ENCODE data around the gene NAT16.
"Not testable (repeated sequence)": the region's sequence is repeated elsewhere in the genome, so short reads cannot be mapped to it uniquely, and the experiment has no call there.

Gene NAT16

GRCh38 chr7:101180130-101180755, at the start of gene NAT16:
Gene NAT16, minus strand, starts transcription at chr7:101180293. Its CDS starts 5,486 bp downstream, at chr7:101174807.
- DNase-seq = no peak

DNA sequence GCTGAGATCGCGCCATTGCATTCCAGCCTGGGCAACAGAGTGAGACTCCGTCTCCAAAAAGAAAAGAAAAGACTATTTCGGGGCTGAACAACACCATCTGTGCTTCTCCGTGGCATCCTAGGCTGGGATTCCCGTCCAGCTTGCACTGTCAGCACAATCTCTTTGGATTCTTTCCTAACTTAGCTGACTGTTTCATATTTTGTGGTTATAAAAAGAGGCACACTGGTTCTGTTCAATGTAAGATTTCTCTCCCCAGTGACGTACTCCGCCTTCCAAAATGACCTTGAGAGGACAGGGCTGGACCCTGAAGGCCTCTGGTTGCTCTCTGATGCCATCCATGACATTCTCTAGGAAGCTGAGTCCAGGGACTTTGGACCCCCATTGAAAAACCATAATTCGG, 46.6 kb upstream of the NAT16 start:
- DNase-seq = no peak

- DNase-seq = no peak
These were observed 45.6 kb upstream of the NAT16 start for GRCh38 chr7:101225650-101226049.

GRCh38 chr7:101223528-101223927, 43.4 kb upstream of the NAT16 start:
- DNase-seq = no peak

- no peak for DNase-seq
These were observed 42.3 kb upstream of the NAT16 start for GRCh38 chr7:101222275-101222830.

GRCh38 chr7:101220295-101220694, 40.2 kb upstream of the NAT16 start:
- DNase-seq = no peak

- peak; percentile 37 for DNase-seq
These were observed 38.4 kb upstream of the NAT16 start for GRCh38 chr7:101218236-101219125.

GRCh38 chr7:101217388-101218235, 37.5 kb upstream of the NAT16 start, which contains the start of the genes PLOD3 and ZNHIT1:
Gene PLOD3, minus strand, starts transcription at chr7:101217581. Its CDS starts 307 bp downstream, at chr7:101217274.
Gene ZNHIT1, plus strand, starts transcription at chr7:101218165. Its CDS starts 31 bp downstream, at chr7:101218196.
- DNase-seq = peak; percentile 99

GRCh38 chr7:101216860-101217387, 36.8 kb upstream of the NAT16 start:
- no peak for DNase-seq

DNA sequence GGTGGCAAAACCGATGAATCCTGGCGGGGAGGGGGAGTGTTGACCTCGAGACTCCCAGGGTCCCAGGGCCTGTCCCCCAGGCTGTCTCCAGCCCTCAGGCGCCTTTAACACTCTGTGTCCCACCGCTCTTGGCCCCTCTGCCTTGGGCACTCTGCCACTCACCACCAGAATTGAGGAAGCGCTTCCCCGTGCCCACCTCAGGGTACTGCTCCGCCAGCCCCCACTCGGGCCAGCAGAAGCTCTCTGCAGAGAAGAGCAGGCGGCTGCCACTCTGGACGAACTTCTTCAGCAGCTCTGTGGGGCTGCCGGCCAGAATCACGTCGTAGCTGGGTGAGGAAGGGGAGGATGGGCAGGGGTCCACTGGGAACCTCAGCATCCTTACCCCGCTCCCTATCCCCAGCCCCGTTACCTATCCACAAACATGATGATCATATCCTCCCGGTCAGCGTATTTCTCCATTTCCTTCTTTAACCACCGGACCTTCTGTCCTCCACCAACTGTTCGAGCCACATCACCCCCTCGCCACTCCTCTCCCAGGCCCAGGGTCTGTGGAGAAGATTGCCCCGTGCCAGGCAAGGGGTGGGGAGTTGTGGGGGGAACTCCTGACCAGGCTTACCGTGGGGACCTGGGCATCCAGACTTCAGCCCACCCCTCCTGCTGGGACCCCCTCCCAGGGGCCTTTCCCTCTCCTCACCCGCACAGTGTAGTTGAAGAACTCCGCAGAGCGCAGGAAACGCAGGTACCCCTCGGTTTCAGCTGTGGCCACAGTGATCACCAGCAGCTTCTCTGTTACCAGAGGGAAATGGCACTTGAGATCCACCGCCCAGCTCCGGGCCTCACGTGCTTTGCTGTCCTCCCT, 36.1 kb upstream of the NAT16 start:
- no peak for DNase-seq

DNA sequence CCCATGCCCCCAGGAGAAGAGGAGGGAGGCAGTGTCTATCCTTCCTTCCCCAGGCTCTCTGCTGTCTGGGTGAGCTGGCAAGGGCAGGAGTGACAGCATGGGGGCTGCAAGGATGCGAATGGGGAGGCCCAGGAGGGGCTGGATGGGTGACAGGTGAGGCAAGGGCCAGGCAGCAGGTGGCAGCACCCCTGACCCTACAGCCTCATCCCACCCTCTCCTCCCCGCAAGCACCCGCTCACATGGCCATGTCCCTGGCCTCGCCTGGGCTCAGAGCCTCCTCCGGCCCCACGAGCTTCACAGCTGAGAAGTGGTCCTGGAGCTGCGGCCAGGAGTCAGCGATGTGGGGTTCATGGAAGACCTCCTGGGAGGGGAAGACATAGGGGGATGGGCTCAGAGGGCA, 31.9 kb upstream of the NAT16 start:
- no peak for DNase-seq

- no peak for DNase-seq
These were observed 31.4 kb upstream of the NAT16 start for GRCh38 chr7:101211501-101211900.

DNA sequence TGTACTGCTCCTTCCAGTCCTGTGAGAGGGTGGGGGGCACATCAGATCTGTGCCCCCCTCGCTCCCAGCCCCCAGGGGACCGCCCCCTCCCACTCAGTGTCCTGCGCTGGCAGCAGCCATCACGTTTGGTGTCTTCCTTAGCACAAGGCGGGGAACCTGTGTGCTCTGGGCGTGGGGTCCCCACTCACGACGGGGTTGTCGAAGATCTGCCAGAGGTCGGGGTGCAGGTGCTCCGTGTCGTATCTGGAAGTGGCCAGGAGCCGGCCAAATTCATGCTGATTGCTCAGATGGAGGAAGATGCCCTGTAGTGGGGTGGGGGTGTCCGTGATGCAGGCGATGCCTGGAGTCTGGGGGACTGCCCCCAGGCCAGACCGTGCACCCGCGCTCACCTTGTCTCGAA, 30.1 kb upstream of the NAT16 start:
- no peak for DNase-seq

GRCh38 chr7:101208794-101209193, 28.7 kb upstream of the NAT16 start:
- DNase-seq = no peak

DNA sequence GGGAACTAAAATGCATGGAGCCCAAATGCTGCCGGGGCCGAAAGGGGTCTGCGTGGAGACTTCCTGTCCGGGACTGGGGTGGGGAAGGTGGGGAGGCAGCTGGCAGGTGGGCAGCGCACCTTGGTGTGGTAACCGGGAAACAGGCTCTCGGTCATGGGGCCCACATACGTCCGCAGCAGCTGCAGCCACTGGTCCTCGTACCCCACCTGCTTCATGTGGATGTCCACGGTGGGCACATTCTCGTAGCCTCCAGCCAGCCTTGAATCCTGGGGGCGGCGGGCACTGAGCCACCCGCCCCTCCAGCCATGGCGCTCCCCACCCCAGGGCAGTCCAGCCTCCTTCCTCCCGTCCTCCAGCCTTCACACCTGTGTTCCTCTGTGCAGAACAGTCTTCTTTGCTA, 27.4 kb upstream of the NAT16 start:
- DNase-seq = no peak

- DNase-seq = no peak
These were observed 26.6 kb upstream of the NAT16 start for GRCh38 chr7:101206665-101207042.

DNA sequence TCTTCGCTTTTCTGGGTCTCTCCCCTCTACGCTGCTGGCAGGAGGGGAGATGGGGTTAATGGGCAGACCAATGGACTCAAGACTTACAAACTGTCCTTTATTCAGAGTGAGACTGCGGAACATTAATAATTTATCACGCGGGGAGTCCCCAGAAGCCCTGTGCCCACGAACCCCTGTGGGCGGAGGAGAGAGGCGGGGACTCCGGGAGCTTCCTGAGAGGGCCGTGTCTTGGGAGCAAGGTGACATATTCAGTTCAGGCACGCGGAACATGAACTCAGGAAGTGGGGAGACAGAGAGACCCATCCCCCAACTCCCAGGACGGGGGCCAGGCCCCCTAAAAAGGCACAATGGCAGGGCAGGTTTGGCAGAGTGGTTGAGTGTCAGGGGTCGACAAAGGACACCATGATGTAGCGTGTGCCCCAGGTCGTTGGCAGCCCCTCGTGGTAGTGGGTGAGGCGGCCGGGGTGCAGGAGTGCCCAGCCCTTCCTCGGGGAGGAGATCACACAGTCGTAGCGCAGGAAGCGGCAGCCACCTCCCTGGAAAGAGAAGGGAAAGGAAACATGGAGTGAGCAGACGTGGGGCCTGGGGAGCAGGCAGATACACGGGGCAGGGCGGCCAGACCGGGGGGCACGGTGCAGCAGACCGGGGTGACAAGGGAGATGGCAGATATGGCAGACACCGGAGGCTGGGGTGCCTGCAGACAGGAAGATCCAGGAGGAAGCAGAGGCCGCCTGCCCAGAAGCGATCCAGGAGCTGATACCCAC, 26.0 kb upstream of the NAT16 start:
- no peak for DNase-seq

DNA sequence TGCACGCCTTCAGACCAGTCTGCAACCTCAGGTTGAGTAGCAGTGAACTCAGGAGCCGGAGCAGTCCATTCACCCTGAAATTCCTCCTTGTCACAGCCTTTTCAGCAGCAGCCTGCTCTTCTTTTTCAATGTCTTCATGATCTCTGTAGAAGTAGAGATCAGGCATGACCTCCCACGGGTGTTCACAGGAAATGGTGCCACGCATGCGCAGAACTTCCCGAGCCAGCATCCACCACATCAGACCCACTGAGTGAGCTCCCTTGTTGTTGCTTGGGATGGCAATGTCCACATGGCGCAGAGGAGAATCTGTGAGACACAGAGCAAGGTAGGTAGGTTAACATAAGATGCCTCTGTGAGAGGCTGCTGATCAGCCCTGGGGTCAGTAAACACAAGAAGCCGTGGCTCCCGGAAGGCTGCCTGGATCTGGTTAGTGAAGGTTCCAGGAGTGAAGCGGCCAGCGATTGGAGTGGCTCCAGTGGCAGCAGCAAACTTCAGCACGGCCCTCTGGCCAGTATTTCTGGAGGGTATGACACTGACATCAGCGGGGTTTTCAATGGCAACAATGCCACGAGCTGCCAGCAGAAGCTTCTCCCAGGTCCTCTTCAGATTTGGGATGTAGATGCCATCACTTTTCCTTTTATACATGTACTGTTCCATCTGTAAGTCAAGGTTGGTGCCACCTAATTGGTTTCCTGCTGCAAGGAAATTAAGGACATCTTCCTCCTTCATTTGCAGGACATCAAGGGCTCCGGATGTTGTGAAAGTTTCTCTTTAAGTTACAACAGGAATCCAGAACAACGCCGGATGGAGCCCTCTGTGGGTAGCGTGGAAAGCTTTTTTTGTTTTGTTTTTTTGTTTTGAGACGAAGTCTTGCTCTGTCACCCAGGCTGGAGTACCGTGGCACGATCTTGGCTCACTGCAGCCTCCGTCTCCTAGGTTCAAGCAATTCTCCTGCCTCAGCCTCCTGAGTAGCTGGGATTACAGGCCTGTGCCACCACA, 23.9 kb upstream of the NAT16 start:
- not testable (repeated sequence) for DNase-seq

GRCh38 chr7:101202603-101202918, 22.5 kb upstream of the NAT16 start:
- DNase-seq = no peak
